GM12874 (cell line): ENCODE measurements around the gene MUC5AC.

Source experiments
- TF ChIP-seq, protein P1 (sequence below): IDR thresholded peaks from 2 replicates; pipeline ENCODE4 v1.5.1; 2011; ENCODE audit warnings: low read depth, mild to moderate bottlenecking, control low read depth, low read length, moderate library complexity; ENCODE audit not compliant: insufficient read depth

MUC5AC gene

DNA sequence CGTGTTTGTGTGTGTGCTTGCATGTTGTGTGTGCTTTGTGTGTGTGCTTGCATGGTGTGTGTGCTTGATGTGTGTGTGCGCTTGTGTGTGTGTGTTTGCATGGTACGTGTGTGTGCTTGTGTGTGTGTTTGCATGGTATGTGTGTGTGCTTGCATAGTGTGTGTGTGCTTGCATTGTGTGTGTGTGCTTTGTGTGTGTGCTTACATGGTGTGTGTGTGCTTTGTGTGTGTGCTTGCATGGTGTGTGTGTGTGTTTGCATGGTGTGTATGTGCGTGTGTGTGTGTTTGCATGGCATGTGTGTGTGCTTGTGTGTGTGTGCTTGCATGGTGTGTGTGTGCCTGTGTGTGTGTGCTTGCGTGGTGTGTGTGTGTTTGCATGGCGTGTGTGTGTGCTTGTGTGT, 10.0 kb upstream of the MUC5AC start:
- TF ChIP-seq, protein P1, sequence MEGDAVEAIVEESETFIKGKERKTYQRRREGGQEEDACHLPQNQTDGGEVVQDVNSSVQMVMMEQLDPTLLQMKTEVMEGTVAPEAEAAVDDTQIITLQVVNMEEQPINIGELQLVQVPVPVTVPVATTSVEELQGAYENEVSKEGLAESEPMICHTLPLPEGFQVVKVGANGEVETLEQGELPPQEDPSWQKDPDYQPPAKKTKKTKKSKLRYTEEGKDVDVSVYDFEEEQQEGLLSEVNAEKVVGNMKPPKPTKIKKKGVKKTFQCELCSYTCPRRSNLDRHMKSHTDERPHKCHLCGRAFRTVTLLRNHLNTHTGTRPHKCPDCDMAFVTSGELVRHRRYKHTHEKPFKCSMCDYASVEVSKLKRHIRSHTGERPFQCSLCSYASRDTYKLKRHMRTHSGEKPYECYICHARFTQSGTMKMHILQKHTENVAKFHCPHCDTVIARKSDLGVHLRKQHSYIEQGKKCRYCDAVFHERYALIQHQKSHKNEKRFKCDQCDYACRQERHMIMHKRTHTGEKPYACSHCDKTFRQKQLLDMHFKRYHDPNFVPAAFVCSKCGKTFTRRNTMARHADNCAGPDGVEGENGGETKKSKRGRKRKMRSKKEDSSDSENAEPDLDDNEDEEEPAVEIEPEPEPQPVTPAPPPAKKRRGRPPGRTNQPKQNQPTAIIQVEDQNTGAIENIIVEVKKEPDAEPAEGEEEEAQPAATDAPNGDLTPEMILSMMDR, result no peak

DNA sequence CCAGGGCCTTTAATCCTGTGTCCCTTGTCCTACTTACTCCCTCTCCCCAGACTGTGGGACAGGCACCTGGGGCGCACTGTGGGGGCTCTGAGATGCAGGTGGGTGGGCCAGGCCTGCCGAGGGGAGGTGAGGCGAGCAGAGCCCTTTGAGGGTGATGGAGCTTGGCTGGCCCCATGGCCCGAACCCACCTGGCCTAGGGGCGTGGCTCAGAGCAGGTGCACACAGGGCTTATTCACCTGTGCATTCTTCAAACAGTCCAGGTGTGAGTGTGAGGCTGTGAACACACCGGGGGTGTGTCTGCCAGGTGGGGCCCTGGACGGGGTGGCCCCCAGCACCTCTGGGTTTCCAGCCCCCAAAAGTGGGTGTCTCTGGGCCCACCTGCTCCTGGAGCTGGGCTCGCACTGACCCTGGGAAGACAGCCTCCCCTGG, 9.0 kb upstream of the MUC5AC start:
- TF ChIP-seq, protein P1, result no peak

- TF ChIP-seq, protein P1, result no peak
These were observed 8.2 kb upstream of the MUC5AC start for GRCh38 chr11:1149545-1149944.

DNA sequence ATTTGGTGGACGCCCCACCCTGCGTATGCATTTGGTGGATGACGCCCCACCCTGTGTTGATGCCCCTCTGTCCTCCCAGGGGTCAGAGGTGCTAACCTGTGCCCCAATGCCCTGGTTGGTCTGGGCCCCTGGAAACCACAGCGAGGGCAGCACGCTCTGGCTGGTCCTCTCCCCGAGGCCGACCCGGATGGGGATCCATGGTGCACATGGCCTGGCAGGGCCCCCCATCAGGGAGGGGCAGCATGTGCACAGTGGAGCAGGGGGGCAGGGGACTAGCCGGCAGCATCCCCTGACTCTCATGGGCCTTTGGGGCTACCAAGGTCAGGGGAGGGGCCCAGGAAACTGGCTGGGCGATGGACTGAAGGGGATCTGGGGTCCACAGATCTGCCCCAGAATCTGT, 7.6 kb upstream of the MUC5AC start:
- TF ChIP-seq, protein P1, result no peak

- TF ChIP-seq, protein P1, result no peak
These were observed 6.9 kb upstream of the MUC5AC start for GRCh38 chr11:1150769-1151365.

GRCh38 chr11:1151366-1152315, 6.1 kb upstream of the MUC5AC start:
- TF ChIP-seq, protein P1, result no peak

- TF ChIP-seq, protein P1, result no peak
These were observed 5.2 kb upstream of the MUC5AC start for GRCh38 chr11:1152316-1153104.
